ENCODE data around the gene IL31RA.
"Not testable (repeated sequence)": the region's sequence is repeated elsewhere in the genome, so short reads cannot be mapped to it uniquely, and the experiment has no call there.

Gene IL31RA

GRCh38 chr5:55850839-55851674 is at the start of gene IL31RA:
TSS of gene IL31RA (plus strand) at chr5:55851357. CDS start at chr5:55851571, 214 bp downstream.
- TF ChIP-seq ZNF274 (IDR thresholded peaks at IDR 0.05; ENCODE audit: low read depth, low read length) = no peak
- no peak within 1 kb of the TSS for H3K4me3 ChIP-seq (ENCODE audit: low read length)

DNA sequence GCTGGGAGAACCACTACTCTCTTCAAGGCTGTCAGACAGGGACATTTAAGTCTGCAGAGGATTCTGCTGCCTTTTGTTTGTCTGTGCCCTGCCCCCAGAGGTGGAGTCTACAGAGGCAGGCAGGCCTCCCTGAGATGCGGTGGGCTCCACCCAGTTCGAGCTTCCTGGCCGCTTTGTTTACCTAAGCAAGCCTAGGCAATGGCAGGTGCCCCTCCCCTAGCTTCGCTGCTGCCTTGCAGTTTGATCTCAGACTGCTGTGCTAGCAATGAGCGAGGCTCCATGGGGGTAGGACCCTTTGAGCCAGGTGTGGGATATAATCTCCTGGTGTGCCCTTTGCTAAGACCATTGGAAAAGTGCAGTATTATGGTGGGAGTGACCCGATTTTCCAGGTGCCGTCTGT is 42.3 kb upstream of the IL31RA start:
- H3K4me3 ChIP-seq (ENCODE audit: low read length) = not testable (repeated sequence)

DNA sequence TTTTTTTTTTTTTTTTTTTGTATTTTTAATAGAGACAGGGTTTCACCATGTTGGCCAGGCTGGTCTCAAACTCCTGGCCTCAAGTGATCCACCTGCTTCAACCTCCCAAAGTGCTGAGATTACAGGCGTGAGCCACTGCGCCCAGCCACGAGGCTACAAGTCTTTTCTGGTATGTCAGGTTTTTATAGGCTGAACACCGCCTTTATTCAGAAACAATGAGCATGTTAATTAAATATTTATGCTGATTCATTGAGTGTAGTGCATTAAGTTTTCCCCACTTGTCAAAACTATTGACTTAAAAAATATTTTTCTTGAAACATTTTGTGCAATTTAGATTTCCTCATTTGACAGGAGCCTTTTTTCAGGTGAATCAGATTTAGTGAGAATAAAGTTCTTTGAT is 35.2 kb upstream of the IL31RA start:
- H3K4me3 ChIP-seq (ENCODE audit: low read length) = not testable (repeated sequence)

DNA sequence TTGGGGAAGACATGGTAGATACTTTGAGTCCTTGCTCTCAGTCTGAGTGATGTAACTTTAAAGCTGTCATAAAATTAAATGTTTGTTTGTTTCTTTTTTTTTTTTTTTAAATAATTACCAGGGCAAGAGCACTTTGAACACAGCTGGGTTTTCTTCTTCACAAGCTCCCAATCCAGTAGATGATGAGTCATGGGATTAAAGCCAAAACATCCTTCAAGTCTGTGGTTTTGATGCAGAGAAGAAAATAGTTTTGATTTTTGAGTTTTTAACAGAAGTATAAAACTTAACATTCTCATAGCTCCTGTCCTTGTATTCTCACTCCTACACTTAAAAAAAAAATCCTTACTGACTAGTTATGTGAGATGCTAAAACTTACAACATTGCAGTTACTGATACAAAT is 34.8 kb upstream of the IL31RA start:
- TF ChIP-seq ZNF274 (IDR thresholded peaks at IDR 0.05; ENCODE audit: low read depth, low read length) = no peak
- H3K4me3 ChIP-seq (ENCODE audit: low read length) = no peak overlapping the region

DNA sequence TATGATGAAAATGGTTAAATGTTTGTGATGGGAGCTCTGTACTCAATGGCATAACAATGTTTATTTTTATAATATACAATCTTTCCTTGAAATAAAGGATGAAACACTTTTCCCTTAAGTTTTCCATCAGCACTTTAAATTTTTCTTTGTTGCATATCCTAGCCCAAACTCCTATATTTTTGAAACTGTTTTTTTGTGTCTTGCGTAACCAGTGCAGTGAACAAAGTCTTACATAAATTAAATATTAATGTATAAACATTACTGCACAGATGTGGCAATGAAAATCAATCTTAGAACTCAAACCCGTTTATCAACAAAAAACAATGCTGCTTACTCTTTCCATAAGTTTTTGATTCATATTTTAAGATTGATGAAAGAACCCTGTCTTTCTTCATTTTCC is 34.1 kb upstream of the IL31RA start:
- no peak overlapping the region for H3K4me3 ChIP-seq (ENCODE audit: low read length)
- no peak for TF ChIP-seq ZNF274 (IDR thresholded peaks at IDR 0.05; ENCODE audit: low read depth, low read length)

DNA sequence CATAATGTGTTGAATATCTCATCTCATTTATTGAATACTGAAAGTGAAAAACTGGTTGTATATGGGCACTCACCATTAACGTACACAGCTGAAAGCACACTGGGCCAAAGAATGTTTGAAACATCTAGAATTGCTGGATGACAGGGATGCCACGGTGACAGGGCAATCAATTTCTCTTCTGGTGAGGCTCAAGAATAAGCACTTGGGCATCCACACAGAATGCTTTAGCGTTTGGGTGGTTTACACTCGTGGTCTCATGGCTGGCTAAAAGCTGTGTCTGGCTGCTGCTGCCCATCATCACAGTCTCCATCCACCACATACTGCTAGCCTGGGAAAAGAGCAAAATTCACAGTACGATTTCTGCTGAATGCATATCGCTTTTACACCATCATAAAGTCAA is 30.7 kb upstream of the IL31RA start:
- no peak for TF ChIP-seq ZNF274 (IDR thresholded peaks at IDR 0.05; ENCODE audit: low read depth, low read length)
- no peak overlapping the region for H3K4me3 ChIP-seq (ENCODE audit: low read length)

- H3K4me3 ChIP-seq (ENCODE audit: low read length) = no peak overlapping the region
- no peak for TF ChIP-seq ZNF274 (IDR thresholded peaks at IDR 0.05; ENCODE audit: low read depth, low read length)
Observed at GRCh38 chr5:55821731-55822512, 29.2 kb upstream of the IL31RA start.

DNA sequence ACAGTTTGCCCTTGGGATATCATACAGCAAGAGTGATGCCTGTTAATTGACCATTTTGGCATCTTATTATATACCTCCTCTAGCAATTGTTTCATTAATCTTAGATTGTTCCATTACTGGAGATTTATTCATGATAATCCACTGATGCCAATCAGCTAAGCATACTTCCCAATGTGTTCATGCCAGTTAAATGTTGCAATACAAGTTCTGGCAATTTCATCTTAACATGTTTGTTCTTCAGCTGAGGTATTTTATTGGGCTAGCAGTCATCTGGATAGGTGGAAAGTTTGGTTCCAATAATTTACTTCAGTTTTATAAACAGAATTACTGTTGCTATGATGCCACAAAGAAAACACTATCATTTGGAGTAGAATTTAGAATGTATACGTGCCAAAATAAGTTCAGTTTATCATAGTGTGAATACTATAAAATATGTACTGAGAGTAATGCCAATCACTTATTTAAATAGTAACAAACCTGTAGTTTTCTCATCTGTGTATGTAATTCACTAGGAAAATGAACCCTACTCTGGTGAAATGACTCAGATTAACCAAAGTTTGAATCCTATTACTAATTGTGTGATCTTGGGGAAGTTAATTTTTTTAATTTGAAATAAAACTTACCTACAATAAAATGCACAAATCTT is 27.9 kb upstream of the IL31RA start:
- TF ChIP-seq ZNF274 (IDR thresholded peaks at IDR 0.05; ENCODE audit: low read depth, low read length) = no peak

DNA sequence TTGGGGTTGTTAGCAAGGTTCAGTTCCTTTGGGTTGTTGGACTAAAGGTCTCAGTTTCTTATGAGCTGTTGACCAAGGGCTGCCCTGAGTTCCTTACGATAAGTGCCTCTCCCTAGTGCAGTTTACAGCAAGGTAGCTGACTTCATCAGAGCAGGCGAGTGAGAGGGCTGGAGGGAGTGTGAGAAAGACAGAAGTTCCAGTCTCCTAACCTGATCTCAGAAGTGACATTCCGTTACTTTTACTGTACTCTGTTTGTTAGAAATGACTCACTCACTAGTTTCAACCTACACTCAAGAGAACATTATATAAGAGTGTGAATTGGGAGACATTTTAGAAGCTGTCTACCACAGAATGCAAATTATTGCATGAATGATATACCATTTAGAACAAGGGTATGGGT is 21.2 kb upstream of the IL31RA start:
- no peak for TF ChIP-seq ZNF274 (IDR thresholded peaks at IDR 0.05; ENCODE audit: low read depth, low read length)
- no peak overlapping the region for H3K4me3 ChIP-seq (ENCODE audit: low read length)

More for the DNA sequence above, 27.9 kb upstream of the IL31RA start:
- no peak overlapping the region for H3K4me3 ChIP-seq (ENCODE audit: low read length)

- H3K4me3 ChIP-seq (ENCODE audit: low read length) = no peak overlapping the region
- no peak for TF ChIP-seq ZNF274 (IDR thresholded peaks at IDR 0.05; ENCODE audit: low read depth, low read length)
Observed at GRCh38 chr5:55832446-55832845, 18.7 kb upstream of the IL31RA start.

DNA sequence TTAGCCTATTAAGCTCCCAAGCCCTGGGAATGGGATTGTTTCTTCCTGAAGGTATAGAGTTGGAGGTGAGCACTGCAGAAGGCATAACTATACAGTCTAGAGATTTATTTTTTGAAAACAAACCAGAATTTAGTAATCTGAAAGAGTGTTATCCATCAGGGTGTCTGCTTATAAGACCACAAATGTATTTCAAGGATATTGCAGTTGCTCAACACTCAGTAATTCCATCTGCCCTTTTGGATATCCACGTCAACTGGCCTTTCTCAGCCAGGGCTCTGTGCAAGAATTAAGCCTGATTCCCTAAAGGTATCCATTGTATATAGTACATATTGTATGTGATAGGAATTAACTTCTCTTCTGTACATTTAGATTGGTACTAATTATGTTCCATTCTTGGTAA is 15.0 kb upstream of the IL31RA start:
- no peak overlapping the region for H3K4me3 ChIP-seq (ENCODE audit: low read length)

GRCh38 chr5:55841976-55842375 is 9.2 kb upstream of the IL31RA start:
- no peak for TF ChIP-seq ZNF274 (IDR thresholded peaks at IDR 0.05; ENCODE audit: low read depth, low read length)
- H3K4me3 ChIP-seq (ENCODE audit: low read length) = no peak overlapping the region

More for the DNA sequence above, 15.0 kb upstream of the IL31RA start:
- TF ChIP-seq ZNF274 (IDR thresholded peaks at IDR 0.05; ENCODE audit: low read depth, low read length) = no peak

DNA sequence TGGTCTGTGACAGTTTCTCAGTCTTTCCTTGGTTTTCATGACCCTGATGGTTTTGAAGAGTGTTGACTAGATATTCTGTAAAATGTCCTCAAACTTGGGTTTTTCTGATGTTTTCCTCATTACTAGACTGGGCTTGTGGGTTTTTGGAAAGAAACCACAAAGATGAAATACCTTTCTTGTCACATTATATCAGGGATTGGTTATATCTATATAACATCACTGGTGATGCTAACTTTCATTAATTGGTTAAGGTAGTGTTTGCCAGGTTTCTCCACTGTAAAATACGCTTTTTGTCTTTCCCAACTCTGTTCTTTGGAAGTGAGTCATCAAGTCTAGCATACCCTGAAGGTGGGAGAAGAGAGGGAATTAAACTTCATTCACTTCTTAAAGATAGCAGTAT is 3.3 kb upstream of the IL31RA start:
- no peak overlapping the region for H3K4me3 ChIP-seq (ENCODE audit: low read length)
- TF ChIP-seq ZNF274 (IDR thresholded peaks at IDR 0.05; ENCODE audit: low read depth, low read length) = no peak

DNA sequence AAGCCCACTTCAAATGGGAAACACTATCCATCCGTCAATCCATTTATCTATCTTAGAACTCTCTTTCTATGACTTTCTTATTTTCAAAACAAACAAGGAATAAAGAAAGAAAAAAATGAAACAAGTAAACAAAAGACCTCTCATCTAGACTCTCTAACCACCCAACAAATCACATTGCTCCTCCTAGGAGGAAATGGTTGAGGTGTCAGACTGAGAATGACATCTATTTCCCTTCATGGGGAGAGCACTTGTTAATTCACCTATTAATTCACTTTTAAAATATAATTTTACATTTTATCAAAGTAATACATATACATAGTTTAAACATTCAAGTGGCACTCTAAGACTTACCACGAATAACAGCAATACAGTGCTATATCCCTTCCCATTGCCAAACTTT is 2.4 kb upstream of the IL31RA start:
- H3K4me3 ChIP-seq (ENCODE audit: low read length) = no peak overlapping the region
- TF ChIP-seq ZNF274 (IDR thresholded peaks at IDR 0.05; ENCODE audit: low read depth, low read length) = no peak

DNA sequence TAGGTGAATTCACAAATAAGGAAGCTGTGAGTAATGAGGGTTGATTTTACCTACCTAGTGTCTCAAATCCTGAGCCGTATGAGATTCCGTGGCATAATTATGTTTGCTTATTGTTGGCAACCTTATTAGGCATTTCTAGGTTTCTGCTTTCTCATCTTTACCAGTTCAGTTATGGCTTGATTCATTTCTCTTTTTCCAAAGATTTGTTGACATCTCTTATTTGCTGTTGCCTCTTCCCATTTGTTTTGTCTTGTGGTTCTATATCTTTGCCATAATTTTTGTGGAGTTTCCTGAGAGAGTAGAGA is 470 bp downstream of the IL31RA start:
- H3K4me3 ChIP-seq (ENCODE audit: low read length) = no peak overlapping the region
- TF ChIP-seq ZNF274 (IDR thresholded peaks at IDR 0.05; ENCODE audit: low read depth, low read length) = no peak

Measured in GM08714 (cell line).